HEK293T (cell line): ENCODE measurements around the gene TTC33.

Experiments
- ARNT ChIP-seq: fragments of 450-650 bp; IDR thresholded peaks from 2 replicates; pipeline ENCODE4 v1.6.1; 2017; ENCODE audit warnings: mild to moderate bottlenecking
- L3MBTL2 ChIP-seq: fragments of 450-650 bp; conservative IDR thresholded peaks from 2 replicates; pipeline ENCODE4 v1.6.1; 2016; ENCODE audit warnings: mild to moderate bottlenecking
- NFRKB ChIP-seq: fragments of 450-650 bp; IDR thresholded peaks from 2 replicates; pipeline ENCODE4 v1.6.1; 2016; ENCODE audit warnings: mild to moderate bottlenecking, moderate library complexity
- ZNF384 ChIP-seq: fragments of 450-650 bp; IDR thresholded peaks from 2 replicates; pipeline ENCODE4 v1.6.1; 2016

- no peak for TF ChIP-seq ARNT
- TF ChIP-seq ZNF384 = no peak
- TF ChIP-seq NFRKB = no peak
- TF ChIP-seq L3MBTL2 = no peak
Observed at GRCh38 chr5:40716590-40716989, 39.2 kb downstream of the TTC33 start.
